T-helper 1 cell treated with Interleukin-12 subunit alpha and Interleukin-12 subunit beta and Interleukin-4 antibody, amounts not matched to agents 30 ng/mL and 1 ng/mL, for 36 hours (primary cell): ENCODE data around the gene OLA1. TPM values are rescaled to one million over a fixed set of nuclear protein-coding genes. Genes with fewer than 3 reads are reported as not detected.

Source experiments
- intact Hi-C: fragments of 100-400 bp; cut with micrococcal nuclease; formaldehyde crosslinking; loops from one replicate; pipeline ENCODE4 v1.15.1; 2024
- total RNA-seq: library from RNA; stranded (reverse); gene quantifications from 2 replicates; pipeline ENCODE4 v1.2.3, GENCODE V29; 2022

OLA1 gene
- total RNA-seq, 1 donor from 2014 or later, result 78.2 TPM

DNA sequence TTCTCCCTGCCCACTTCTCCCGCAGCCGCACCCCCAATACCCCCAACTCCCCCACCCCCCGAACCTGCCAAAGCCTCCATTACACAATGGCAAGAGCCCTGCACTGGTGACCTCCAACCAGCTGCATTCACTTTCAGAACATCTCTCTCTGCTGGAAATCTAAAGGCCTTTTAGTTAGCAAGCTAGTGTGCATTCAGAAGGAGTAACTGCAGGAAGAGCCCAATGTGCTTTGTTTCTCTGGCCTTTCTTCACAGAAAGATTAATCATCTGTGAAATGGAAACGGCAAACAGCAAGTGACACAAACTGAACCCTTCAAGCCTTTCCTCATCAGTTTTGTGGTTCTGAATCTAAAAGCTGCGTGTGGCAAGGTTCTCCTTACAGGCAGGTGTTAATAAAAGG lies 124.2 kb downstream of the OLA1 start:
- intact Hi-C loops, result no loop called here

- intact Hi-C loops, result no loop called here
Measured at GRCh38 chr2:174122185-174122584, 126.1 kb downstream of the OLA1 start.

- intact Hi-C loops, result no loop called here
Measured at GRCh38 chr2:174121612-174122011, 126.7 kb downstream of the OLA1 start.

DNA sequence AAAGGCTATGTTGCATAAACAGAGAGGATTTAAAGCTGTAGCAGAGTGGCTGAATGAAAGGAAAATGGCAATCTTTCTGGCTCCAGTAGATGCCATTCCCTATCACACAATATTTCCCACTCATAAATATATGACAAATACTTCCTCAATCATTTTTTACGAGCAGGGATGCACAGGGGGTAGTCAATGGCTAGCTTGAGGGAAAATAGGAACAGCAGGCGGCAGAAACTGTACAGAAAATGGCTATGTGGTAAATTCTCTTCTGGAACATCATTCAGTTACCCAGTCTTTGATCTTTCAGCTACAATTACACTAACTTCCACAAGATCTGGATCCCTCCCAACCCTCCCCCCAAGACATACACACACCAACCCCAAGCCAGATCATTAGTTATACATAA lies 127.2 kb downstream of the OLA1 start:
- intact Hi-C loops, result no loop called here

DNA sequence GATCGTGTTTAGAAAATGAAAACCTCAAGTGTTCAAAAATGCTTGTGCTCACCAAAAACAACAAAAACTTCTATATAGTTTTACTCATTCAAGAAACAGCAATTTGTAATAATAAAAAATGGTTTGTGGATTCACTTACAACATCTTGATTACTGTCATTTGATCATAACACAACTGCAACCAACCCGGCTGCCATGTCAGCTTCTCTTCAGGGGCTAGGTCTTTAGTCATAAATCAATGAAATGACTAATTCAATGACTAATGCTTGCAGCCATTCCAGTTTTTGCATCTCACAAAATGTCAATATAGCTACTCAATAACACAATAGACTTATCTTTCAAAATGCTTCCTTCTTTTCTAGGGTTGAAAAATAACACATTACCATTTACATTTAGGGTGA lies 128.0 kb downstream of the OLA1 start:
- intact Hi-C loops, result no loop called here

GRCh38 chr2:174117951-174118930 lies 130.1 kb downstream of the OLA1 start:
- intact Hi-C loops, result no loop called here

DNA sequence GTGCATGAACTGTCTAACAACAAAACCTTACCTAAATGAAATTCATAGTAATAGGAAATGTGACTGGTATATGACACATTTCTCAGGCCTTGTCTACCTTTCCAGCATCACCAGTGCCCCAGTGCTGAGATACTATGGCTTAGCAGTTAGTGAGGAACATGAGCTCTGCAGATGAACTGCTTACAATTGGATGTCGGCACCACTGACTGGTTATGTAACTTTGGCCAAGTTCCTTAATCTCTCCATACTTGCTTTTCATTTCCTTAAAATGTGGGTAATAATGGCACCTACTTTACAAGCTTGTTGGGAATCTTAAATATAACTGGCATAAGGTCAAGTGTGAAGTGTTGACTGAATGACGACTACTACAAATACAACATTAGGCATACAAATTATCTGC lies 136.3 kb downstream of the OLA1 start:
- intact Hi-C loops, result no loop called here

DNA sequence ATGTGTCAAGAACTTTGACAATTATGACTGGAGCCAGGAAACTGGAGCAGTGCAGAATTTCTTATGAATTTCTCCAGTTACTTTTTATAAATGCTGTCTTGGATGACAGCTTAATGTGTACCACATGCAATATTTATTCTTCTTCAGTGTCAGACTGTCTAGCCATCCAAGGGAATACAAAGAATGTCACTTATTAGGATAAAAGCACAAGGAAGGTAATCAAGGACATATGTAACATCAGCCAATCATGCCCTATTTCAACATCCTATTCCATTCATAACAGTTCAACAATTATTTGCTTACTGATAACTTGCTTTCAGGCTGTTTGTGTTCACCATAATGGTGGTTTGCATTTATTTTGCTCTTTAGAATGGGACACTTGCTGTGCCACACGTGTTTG lies 139.8 kb downstream of the OLA1 start:
- intact Hi-C loops, result no loop called here

GRCh38 chr2:174106736-174107135 lies 141.6 kb downstream of the OLA1 start:
- intact Hi-C loops, result no loop called here

- intact Hi-C loops, result no loop called here
Measured at GRCh38 chr2:174094542-174094941, 153.8 kb downstream of the OLA1 start.

DNA sequence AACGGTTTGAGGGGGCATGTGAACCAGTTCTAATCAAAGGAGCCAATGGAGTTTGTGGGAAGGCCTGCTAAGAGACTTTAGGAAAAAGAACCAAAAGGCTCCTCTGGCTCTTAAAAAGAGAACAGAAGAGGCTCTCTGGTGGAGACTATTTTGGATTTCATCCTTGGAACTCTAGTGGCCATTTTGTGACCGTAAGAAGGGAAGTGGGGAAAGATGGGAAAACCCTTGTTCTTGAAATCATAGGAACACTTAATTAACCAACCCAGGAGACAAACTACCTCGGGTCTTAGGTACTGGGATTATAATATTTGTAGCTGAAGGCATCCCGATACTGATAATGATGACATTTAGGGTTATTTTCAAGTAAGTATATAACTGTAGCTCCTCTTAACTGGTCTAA lies 157.9 kb downstream of the OLA1 start:
- intact Hi-C loops, result no loop called here

- intact Hi-C loops, result no loop called here
Measured at GRCh38 chr2:174088706-174089460, 159.4 kb downstream of the OLA1 start.

DNA sequence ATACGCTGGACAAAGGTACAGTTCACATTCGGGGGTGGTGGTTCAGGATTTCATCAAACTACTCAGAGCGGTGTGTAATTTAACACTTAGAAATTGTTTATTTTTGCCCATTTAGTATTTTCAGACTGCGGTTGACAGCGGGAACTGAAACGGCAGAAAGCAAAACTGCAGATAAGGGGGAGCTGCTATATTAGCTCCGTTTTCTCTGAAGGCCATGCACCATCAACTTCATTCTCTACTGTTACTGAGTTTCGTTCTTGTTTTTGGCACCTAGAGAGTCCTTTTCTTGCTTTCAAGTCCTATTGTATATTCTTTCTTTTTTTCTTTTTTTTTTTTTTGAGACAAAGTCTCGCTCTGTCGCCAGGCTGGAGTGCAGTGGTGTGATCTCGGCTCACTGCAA lies 161.6 kb downstream of the OLA1 start:
- intact Hi-C loops, result no loop called here

- intact Hi-C loops, result no loop called here
Measured at GRCh38 chr2:174085781-174086180, 162.6 kb downstream of the OLA1 start.

DNA sequence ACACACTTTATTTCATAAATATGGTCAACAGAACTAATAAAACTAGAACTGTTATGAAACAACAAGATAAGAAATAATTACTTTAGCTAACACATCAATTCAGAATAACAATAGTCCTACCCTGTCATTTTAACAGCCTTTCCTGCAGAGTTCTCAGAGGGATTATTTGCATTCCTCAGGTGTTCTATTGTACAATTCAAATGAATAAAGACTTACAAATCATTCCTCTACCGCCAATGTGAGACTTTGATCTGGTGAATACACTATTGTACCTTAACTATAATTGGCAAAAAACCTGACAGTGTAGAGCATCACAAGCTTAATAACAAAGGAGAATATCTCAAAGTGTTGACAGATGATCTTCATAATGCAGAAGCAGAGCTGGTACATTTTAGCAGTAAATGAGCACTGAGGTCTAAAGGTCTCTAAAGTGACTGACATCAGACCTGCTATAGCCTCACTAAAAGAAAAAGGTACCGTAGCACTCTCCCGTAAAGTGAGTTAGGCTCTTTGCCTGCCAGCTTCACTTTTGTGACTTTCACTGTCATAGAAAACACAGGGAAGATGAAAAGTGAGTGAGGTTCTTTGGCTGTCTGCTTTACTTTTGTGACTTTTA lies 164.4 kb downstream of the OLA1 start:
- intact Hi-C loops, result no loop called here

- intact Hi-C loops, result no loop called here
Measured at GRCh38 chr2:174080672-174081121, 167.6 kb downstream of the OLA1 start.

GRCh38 chr2:174078275-174078674 lies 170.1 kb downstream of the OLA1 start:
- intact Hi-C loops, result loop anchor here (10.0 kb wide), 1 partner anchor 673 kb away; no protein-coding TSS in a partner anchor

DNA sequence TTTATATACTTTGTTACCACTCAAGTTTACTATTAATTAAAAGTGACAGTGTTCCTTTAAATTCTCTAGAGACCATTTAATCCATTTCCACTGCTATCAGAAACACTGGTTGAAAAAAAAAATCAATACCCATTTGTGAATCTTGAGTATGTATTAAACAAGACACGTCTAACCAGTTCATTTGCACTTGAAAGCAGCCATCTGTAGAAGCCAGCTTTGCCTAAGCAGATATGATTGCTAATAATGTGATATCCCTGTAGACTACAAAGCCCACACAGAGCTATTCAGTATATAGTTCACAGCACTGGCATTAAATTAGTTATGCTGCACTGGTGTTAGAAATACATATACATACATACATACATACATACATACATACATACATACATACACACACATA lies 171.4 kb downstream of the OLA1 start:
- intact Hi-C loops, result loop anchor here (10.0 kb wide), 1 partner anchor 672 kb away; no protein-coding TSS in a partner anchor

DNA sequence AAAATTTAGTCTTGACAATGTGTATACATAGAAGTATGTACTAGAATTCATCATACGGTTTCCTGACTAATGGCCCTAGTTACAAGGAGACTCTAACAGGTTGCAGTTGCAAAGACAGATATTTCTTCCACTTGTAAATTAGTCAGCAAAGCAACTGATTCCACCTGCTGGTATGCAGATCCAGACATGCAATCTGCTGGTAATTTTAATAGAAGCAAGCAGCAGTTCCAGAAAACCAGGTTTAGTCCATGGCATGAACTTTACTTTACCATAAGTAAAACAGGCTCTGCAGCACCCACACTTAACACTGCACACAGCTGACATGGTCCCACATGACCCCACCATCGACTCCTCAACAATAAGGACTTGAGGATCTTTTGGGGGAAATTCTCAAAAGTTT lies 172.3 kb downstream of the OLA1 start:
- intact Hi-C loops, result loop anchor here (10.0 kb wide), 1 partner anchor 671 kb away; no protein-coding TSS in a partner anchor

- intact Hi-C loops, result loop anchor here (10.0 kb wide), 1 partner anchor 670 kb away; no protein-coding TSS in a partner anchor
Measured at GRCh38 chr2:174074831-174075230, 173.5 kb downstream of the OLA1 start.

DNA sequence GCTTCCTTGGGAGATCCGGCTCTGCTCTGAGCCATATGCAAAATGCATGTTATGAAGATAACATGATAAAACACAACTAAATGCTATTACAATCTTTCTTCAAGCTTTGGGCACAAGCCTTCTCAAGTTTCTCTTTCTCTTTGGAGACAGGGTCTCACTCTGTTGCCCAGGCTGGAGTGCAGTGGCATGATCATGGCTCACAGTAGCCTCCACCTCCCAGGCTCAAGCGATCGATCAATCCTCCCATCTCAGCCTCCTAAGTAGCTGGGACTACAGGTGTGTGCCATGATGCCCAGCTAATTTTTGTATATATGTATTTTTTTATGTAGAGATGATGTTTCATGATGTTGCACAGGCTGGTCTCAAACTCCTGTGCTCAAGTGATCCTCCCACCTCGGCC lies 175.5 kb downstream of the OLA1 start:
- intact Hi-C loops, result loop anchor here (10.0 kb wide), 1 partner anchor 668 kb away; no protein-coding TSS in a partner anchor
